H1 (cell line): ENCODE data around the gene CAPZB. TPM values are rescaled to one million over a fixed set of nuclear protein-coding genes. Genes with fewer than 3 reads are reported as not detected.

Experiments used
- ATF2 ChIP-seq: IDR thresholded peaks from 2 replicates; pipeline ENCODE4 v1.6.1; 2012; ENCODE audit warnings: low read length, inconsistent platforms
- BCL11A ChIP-seq, 2 experiments: IDR thresholded peaks; one replicate each; pipeline ENCODE4 v1.6.1; 2011; ENCODE audit warnings: low read depth in 2 of 2, low read length in 2 of 2, mild to moderate bottlenecking in 2 of 2
- CBX5 ChIP-seq: fragments of 300-800, 300-1000 bp; sonication (generic); IDR thresholded peaks from 2 replicates; pipeline ENCODE4 v1.7.1; 2016; ENCODE audit warnings: antibody characterized with exemption, low read length, low read depth
- SIX5 ChIP-seq: IDR thresholded peaks from 2 replicates; pipeline ENCODE4 v1.6.1; 2011; ENCODE audit warnings: mild to moderate bottlenecking, low read depth, low read length
- polyA plus RNA-seq, 7 experiments: library from polyadenylated mRNA; depleted of rRNA in 3 of 7; stranded (reverse) in 5 of 7; unstranded in 2 of 7; fragments of >200 nt in 5 of 7; fragments of 200-250 nt in 2 of 7; gene quantifications; 1 replicate in 5 of 7; 2 replicates in 1 of 7; 4 replicates in 1 of 7; pipeline versions ENCODE4 v1.2.1 to v1.2.3, GENCODE V29; 2011 to 2013; ENCODE audit warnings: missing spikeins in 2 of 7, mixed read lengths in 2 of 7
- total RNA-seq: library from RNA; stranded (reverse); fragmentation: NEBNext Ultra II Directional; extraction: Animal tissue kit (Norgen Biotek cat#: 25700); gene quantifications from 2 replicates; pipeline ENCODE4 v1.2.1, GENCODE V29; 2021

CAPZB gene
- total and polyA plus RNA-seq, 2 of the 8 experiments (the other 6 are each of a cell fraction or from before 2014, with no cell fraction given) = 162 to 371 TPM

- TF ChIP-seq BCL11A (IDR thresholded peaks at IDR 0.05; ENCODE audit: low read depth in 2 of 2, low read length in 2 of 2) (no peak), CBX5 (no peak), ATF2 (no peak), SIX5 (no peak)
These were observed 34.4 kb downstream of the CAPZB start (continued) for GRCh38 chr1:19450811-19451515.
